ENCODE results near the gene TNFAIP6. TPM values are rescaled to one million over a fixed set of nuclear protein-coding genes. Genes with fewer than 3 reads are reported as not detected.

The TNFAIP6 gene
- total RNA-seq, 4 donors from 2014 or later = 0.57 to 5.9 (median 3.9) TPM

DNA sequence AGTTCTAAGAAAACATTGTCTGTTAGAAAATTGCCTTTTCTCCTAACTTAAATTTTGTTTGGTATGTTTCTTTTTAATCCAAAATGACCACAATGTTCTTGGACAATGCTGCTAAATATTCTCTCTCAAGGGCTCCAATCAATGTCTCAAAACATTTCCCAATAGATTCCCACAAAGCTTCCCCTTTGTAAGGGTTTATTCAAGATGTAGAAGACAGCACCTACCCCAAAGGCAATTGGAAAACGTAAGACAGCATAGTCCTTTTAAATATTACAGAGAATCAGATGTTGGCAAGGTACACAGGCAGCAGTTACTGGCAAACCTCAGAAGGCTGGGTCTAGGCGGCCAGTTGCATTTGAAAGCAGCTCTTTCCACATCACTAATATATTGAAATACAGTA is 34.0 kb downstream of the TNFAIP6 start:
- TF ChIP-seq, protein P1, sequence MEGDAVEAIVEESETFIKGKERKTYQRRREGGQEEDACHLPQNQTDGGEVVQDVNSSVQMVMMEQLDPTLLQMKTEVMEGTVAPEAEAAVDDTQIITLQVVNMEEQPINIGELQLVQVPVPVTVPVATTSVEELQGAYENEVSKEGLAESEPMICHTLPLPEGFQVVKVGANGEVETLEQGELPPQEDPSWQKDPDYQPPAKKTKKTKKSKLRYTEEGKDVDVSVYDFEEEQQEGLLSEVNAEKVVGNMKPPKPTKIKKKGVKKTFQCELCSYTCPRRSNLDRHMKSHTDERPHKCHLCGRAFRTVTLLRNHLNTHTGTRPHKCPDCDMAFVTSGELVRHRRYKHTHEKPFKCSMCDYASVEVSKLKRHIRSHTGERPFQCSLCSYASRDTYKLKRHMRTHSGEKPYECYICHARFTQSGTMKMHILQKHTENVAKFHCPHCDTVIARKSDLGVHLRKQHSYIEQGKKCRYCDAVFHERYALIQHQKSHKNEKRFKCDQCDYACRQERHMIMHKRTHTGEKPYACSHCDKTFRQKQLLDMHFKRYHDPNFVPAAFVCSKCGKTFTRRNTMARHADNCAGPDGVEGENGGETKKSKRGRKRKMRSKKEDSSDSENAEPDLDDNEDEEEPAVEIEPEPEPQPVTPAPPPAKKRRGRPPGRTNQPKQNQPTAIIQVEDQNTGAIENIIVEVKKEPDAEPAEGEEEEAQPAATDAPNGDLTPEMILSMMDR (IDR thresholded peaks at IDR 0.05; ENCODE audit: low read depth) = no peak

DNA sequence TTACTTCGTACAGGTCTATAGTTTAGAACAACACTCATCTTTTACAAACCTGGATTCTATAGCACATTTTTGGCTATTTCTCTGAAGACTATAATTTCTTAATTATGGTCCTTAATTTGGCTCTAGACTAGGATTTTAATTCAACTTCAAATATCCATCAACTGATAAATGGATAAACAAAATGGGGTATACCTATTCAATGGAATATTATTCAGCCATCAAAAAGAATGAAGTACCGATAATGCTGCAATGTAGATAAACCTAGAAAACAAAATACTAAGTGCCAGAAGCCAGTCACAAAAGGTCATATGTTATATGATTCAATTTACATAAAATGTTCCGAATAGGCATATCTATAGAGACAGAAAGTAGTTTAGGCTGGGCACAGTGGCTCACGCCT is 37.1 kb downstream of the TNFAIP6 start:
- TF ChIP-seq, protein P1 (IDR thresholded peaks at IDR 0.05; ENCODE audit: low read depth) = no peak

DNA sequence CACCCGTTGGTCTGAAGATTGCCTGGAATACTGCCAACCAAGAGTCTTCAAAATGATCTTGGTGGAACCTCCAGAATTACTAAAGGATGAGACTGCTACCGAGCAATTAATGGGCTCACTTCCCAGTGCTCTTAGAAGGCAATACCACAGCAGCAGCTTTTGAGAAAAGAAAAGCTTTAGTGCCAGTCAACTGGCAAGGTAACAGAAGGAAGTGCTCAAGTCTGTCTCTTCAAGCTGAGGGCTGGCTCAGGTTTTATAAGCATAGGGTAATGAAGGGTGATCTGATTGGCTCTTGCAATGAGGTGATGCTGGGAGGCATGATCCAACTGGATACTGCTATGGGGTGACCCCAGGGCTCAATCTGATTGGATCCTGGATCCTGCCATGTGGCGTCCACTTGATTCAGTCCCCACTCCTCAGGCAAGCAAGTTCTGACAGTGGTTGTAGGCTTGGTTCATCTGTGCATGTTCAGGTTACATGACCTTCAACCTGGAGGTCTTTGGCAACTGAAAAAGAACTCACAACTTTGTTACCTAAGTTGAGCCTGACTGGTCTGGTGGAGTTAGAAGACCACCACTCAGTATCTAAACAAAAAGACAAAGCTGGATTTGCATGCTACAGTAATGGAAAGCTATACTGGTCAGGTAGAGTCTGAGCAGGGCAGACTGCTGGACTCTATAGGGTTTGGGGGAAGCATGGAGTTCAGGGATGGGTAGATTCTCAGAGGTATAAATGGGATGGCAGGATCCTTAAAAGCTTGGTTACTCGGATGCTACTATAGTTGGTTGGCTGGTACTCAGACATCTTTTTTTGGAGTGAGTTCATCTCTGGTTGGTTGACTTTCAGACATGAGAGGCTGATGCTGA is 38.4 kb downstream of the TNFAIP6 start:
- TF ChIP-seq, protein P1 (IDR thresholded peaks at IDR 0.05; ENCODE audit: low read depth) = no peak

DNA sequence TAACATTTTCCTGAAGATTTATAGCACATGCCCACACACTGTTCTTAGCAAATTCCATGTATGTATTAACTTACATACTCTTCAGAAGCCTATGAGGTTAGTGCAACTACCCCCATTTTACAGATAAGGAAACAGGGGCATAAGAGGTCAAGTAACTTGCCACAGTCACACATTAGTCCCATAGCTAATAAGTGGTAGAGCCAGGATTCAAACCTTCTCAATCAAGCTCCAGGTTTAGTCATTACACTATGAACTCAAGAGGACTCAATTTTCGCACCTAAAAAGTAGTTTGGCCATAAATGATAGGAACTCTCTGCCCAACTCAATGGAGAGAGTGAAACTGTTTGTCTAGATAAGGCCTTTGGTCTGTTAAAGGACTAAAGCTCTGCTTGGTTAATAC is 42.6 kb downstream of the TNFAIP6 start:
- TF ChIP-seq, protein P1 (IDR thresholded peaks at IDR 0.05; ENCODE audit: low read depth) = no peak

DNA sequence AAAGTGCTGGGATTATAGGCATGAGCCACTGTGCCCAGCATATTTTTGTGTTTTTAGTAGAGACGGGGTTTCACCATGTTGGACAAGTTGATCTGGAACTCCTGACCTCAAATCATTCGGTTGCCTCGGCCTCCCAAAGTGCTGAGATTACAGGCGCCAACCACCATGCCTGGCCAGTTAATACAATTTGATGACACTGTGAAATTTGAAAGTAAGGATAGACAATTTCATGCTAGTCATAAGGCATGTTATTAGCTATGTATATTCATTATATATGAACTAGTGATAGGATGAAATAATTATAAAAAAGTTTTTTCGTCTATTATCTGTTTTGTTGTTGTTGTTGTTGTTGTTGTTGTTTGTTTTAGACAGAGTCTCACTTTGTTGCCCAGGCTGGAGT is 43.8 kb downstream of the TNFAIP6 start:
- TF ChIP-seq, protein P1 (IDR thresholded peaks at IDR 0.05; ENCODE audit: low read depth) = no peak

DNA sequence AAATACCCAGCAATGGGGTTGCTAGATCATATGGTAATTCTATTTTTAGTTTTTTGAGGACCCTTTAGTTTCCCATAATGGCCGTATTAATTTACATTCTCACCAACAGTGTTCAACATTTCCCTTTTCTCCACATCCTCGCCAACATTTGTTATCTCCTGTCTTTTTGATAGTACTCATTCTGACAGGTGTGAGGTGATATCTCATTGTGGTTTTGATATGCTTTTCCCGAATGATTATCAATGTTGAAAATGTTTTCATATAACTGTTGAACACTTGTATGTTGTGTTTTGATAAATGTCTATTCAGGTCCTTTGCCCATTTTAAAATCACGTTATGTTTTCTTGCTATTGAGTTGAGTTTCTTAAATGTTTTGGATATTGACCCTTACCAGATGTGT is 46.5 kb downstream of the TNFAIP6 start:
- TF ChIP-seq, protein P1 (IDR thresholded peaks at IDR 0.05; ENCODE audit: low read depth) = no peak

DNA sequence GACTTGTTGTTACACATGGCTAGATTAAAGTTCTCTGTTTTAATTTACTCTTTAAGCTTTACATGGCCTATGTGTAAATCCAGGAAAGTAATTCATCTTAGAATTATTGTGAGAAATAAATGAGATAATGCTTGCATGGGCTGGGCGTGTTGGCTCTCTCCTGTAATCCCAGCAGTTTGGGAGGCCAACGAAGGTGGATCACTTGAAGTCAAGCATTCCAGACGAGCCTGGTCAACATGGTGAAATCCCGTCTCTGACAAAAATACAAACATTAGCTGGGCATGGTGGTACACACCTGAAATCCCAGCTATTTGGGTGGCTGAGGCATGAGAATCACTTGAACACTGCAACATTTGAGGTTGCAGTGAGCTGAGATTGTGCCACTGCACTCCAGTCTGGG is 48.0 kb downstream of the TNFAIP6 start:
- TF ChIP-seq, protein P1 (IDR thresholded peaks at IDR 0.05; ENCODE audit: low read depth) = no peak
